Mononuclear cell (primary cell): ENCODE measurements around the gene MAF. TPM values are rescaled to one million over a fixed set of nuclear protein-coding genes. Genes with fewer than 3 reads are reported as not detected.

ENCODE experiments used
- H3K27me3 ChIP-seq: 2 replicates; pipeline ENCODE4 v1.6.0; 2011; ENCODE audit warnings: low read length, control low read depth; ENCODE audit not compliant: insufficient read depth
- H3K4me1 ChIP-seq: 2 replicates; pipeline ENCODE4 v1.5.1; 2011; ENCODE audit warnings: mild to moderate bottlenecking, low read length, control low read depth; ENCODE audit not compliant: insufficient read depth
- H3K4me3 ChIP-seq: 2 replicates; pipeline ENCODE4 v1.5.1; 2011; ENCODE audit warnings: mild to moderate bottlenecking, low read length, moderate library complexity
- H3K9me3 ChIP-seq: 2 replicates; pipeline ENCODE4 v1.5.1; 2011; ENCODE audit warnings: low read depth, mild to moderate bottlenecking, control low read depth, low read length
- total RNA-seq: library from RNA; depleted of rRNA; stranded (reverse); fragments of >200 nt; gene quantifications from one replicate; pipeline ENCODE4 v1.2.3, GENCODE V29; 2012

The MAF gene
- total RNA-seq, 1 donor = 9.1 TPM

DNA sequence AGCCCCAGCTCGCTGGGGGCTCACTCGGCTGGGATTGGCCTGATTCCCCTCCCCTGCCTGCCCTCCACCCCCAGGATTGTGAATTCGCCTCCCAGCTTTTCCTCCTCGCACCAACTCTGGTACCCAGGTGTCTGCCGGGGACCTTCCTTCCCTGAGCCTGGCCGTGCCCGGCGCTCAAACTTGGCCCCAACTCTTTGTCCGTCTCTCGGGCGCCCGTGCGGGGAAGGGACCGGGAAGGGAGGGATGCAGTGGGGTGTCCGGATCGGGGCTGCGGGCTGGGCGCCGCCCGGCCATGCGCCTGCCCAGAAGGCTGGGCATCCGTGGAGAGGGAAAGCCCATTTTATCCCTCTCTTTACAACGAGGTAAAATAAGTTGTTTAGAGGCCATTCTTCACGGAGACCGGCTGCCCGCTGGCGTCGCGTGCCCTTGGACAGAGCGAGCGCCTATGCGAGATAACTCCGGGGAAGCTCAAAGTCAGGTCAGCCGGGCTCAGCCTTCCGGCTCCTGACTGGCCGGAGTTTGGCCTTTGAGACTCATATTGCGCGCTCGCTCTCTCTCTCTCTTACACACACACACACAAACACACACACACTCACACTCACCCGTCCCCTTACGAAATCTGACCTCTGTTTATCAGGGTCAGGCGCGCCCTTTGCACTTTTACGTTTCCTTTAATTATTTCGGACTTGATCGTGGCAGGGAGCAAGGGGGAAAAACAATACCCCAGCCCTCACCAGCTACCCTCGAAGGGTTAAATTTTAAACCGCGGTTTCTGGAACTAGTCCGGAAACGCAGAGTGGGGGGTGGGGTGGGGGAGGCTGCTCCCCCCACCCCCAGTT is 774 bp upstream of the MAF start:
- Histone ChIP-seq H3K9me3 (no peaks in the 10 kb centered on the region), H3K27me3 (peaks cover 40% of the 10 kb centered on the region), H3K4me3 (peak overlapping the region; percentile 59), H3K4me1 (peaks cover 24% of the 10 kb centered on the region)

DNA sequence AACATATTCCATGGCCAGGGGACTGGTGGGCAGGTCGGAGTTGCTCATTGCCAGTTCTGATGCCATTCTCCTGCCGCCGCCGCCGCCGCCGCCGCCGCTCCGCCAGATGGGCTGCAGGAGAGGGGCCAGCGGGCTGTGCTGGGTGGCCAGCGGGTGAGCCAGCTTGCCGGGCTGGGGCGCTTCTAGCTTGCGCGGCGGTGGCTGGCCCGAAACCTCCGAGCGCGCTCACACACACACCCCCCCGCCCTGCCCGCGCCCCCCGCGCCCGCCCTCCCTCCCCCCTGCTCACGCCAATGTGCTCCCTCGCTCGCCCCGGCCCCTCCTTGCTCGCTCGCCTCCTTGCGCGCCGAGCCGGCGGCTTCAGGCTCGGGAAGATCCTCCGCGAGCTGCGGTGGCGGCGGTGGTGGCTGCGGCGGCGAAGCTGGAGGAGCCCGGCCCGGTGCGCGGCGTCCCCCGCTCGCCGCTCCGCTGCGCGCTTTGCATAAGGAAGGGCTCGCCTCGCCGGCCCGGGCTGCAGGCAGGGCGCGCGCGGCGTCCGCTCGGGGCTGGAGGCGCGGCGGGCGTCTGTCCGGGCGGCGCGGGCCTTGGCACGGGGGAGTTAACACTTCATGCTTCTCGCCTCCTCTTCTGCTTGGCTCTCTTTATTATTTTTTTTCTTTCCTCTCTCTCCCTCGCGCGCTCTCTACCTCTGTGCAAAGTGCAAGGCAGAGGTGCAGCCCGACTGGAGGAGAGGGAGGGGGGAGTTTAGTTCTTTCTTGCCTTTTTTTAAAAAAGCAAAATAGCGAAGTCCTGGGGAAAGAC is 500 bp downstream of the MAF start:
- H3K9me3 ChIP-seq = no peaks in the 10 kb centered on the region
- peaks cover 20% of the 10 kb centered on the region for H3K4me1 ChIP-seq
- peak overlapping the region; percentile 59 for H3K4me3 ChIP-seq
- H3K27me3 ChIP-seq = peaks cover 39% of the 10 kb centered on the region

DNA sequence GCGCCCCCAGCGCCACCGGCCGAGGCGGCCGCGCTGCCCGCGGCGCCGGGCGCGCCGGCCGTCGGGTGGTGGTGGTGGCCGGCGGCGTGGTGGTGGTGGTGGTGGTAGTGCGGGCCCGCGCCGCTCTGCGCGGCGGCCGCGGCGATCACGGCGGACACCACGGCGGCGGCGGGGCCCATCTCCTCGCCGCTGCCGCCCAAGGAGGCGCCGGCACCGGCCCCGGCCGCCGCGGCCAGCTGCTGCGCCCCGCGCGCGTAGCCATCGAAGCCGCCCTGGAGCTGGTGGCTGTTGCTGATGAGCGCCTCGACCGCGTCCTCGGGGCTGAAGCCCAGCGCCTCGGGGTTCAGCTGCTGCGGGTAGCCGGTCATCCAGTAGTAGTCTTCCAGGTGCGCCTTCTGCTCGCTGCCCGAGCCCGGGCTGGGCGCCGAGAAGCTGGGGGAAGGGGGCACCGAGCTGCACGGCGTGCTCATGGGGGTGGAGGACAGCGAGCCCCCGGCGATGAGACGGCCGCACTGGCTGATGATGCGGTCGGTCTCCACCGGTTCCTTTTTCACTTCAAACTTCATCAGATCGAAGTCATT is 1.2 kb downstream of the MAF start:
- Histone ChIP-seq H3K9me3 (no peaks in the 10 kb centered on the region), H3K27me3 (peaks cover 36% of the 10 kb centered on the region), H3K4me1 (peaks cover 20% of the 10 kb centered on the region), H3K4me3 (peak overlapping the region; percentile 51)

DNA sequence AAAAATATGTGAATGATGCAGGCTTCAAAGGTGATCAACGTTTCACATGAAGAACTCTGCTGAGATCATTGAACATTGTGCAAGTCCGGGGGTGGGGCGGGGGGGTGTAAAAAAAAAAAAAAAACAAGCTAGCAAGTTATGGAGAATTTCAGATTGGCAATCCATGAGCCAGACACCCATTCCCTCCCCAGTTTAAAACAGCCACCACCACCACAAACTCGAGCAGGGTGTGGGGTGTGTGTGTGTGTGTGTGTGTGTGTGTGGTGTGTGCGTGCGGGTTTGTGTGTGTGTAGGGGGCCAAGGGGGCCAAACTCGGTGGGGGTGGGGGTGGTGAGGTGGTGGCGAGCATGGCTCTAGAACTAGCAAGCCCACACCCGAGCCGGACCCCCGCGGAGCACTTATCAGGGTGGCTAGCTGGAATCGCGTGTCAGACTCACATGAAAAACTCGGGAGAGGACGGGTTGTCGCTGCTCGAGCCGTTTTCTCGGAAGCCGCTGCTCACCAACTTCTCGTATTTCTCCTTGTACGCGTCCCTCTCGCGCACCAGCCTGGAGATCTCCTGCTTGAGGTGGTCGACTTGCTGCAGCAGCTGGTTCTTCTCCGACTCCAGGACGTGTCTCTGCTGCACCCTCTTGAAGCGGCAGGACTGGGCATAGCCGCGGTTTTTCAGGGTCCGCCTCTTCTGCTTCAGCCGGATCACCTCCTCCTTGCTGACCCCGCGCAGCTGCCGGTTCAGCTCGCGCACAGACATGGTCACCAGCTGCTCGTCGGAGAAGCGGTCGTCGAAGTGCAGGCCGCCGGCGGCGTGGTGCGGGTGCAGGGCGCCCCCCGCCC is 2.0 kb downstream of the MAF start:
- H3K9me3 ChIP-seq = no peaks in the 10 kb centered on the region
- peak overlapping the region; percentile 51 for H3K4me3 ChIP-seq
- peaks cover 35% of the 10 kb centered on the region for H3K27me3 ChIP-seq
- peaks cover 20% of the 10 kb centered on the region for H3K4me1 ChIP-seq

DNA sequence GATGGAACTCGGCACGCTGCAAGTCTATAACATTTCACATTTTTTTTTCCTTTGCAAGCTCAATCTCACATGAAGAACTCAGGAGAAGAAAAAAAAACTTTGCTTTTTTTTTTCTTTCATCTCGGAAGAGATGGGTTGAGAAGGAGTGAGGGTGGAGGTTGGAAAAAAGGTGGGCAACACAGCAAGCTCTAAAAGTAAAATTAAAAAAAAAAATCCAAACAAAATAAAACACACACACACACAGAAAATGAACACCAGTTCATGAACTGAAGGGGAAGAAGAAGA is 2.5 kb downstream of the MAF start:
- H3K27me3 ChIP-seq = peaks cover 35% of the 10 kb centered on the region
- H3K4me3 ChIP-seq = peak overlapping the region; percentile 51
- no peaks in the 10 kb centered on the region for H3K9me3 ChIP-seq
- H3K4me1 ChIP-seq = peaks cover 20% of the 10 kb centered on the region

DNA sequence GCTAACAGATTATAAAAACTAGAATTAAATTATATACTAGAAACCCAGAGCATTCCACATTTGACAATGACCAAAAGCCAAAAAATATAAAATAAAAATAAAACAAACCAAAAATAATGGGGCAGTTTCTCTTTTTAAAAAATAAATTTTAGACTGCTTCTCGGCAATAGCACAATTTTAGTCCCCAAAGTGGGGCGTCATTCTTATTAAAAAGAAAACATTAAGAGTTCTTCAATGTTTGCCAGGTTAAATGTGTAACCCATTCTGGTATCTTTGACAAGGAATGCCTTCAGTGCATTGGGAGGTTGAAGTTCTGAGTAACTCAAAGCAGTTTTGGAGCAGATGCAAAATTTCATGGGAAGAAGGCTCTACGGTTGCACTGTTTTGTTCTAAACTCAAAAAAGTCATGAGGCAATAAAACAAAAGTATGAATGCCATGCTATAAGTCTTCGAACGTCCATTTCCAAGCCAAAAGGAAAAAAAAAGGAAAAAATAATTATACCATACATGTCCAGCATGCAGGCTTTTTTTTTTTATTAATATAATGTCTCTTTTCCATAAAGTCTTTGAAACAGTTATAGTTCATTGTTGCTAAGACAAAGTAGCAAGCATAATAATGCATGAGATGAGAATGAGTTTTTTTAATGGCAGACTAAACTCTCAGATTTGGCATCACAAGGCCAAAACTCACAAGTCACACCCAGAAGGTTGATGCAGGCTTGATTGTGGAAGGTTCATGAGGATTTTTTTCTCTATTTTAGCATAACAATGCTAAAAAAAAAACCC is 3.1 kb downstream of the MAF start:
- peaks cover 31% of the 10 kb centered on the region for H3K27me3 ChIP-seq
- H3K4me1 ChIP-seq = peaks cover 20% of the 10 kb centered on the region
- H3K4me3 ChIP-seq = peak overlapping the region; percentile 51
- H3K9me3 ChIP-seq = no peaks in the 10 kb centered on the region

DNA sequence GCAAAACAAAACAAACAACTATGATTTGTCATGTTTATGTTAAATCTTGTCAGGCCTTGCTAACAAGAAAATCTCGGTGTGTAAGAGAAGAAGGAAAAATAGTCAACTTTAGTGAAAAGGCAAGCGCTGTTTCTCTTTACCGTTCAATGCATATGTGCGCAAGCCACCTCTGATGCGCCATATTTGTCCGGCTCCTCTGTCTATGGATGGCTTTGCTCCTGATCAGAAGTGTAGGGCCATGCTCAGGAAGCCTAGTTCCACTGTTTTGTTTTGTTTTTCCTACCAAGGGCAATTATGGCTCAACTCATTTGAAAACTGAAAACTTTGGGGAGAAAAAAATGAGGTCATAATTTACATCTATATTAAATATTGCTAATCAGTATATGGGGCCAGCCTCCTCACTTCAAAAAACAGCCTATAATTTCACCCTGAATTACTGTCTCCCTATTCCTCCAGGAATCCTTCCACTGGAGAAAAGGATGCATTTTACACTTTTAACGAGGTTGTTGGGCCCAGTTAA is 4.5 kb downstream of the MAF start:
- peaks cover 29% of the 10 kb centered on the region for H3K27me3 ChIP-seq
- H3K4me1 ChIP-seq = peaks cover 5% of the 10 kb centered on the region
- peak overlapping the region; percentile 18 for H3K4me3 ChIP-seq
- H3K9me3 ChIP-seq = no peaks in the 10 kb centered on the region

DNA sequence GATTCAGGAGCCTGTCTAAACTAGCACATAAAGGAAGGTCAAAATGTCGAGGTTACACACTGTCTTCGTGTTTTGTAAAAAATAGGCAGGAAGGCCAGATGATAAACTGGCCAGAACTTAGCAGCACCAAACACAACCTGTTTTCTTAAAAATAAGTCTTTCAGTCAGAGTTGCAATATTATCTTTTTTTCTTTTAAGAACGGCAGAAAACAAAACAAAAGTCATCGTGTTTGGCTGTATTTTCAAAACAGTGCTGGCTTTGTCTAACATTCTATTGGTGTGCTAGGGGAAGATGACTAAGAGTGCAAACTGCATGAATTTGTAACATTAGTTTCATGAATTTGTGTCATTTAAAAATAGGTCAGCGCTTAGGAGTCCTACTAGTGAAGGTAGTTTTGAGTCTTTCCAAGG is 5.3 kb downstream of the MAF start:
- Histone ChIP-seq H3K27me3 (peaks cover 37% of the 10 kb centered on the region), H3K9me3 (no peaks in the 10 kb centered on the region), H3K4me1 (no peaks in the 10 kb centered on the region), H3K4me3 (no peak overlapping the region)

DNA sequence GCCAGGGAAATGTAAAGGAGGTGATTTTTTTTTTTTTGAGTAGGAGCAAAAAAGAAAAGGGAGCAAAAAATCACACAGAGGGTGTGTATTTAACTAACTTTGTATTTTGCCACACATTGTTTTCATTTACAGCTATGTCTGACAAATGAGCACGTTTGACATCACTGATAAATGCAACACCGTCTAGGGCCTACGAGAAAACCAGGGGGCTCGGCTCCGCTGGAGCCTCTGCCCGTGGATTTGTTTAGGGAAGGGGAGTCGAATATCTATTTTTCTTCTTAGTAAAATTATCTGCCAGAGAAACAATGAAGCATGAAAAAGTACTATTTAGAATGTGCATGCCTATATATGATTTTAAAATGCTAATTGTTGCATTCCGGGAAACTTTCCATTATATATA is 6.8 kb downstream of the MAF start:
- H3K4me1 ChIP-seq = no peaks in the 10 kb centered on the region
- no peak overlapping the region for H3K4me3 ChIP-seq

DNA sequence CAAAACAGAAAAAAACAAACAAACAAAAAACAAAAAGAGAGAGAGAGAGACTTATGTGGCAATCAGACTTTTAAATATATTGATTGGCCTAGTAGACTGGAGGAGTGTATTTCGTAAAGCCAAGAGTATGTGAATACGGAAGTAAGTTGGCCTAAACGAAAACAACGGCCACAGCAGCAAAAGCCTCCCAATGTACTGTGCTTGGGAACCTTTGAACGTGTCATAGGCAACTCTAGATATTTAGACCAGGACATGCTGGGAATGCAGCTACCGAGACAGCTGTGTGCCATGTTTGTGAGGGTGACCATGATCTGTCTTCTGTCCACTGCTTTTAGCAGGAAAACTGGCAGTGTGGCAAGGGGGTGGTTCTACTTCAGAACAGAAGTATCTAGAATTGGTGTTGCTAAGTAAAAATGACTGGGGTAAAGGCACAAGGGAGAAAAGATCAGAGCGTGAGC is 7.4 kb downstream of the MAF start:
- no peaks in the 10 kb centered on the region for H3K9me3 ChIP-seq
- H3K4me1 ChIP-seq = no peaks in the 10 kb centered on the region
- peaks cover 48% of the 10 kb centered on the region for H3K27me3 ChIP-seq
- H3K4me3 ChIP-seq = no peak overlapping the region

More for the DNA sequence above, 6.8 kb downstream of the MAF start:
- H3K9me3 ChIP-seq = no peaks in the 10 kb centered on the region
- peaks cover 49% of the 10 kb centered on the region for H3K27me3 ChIP-seq

DNA sequence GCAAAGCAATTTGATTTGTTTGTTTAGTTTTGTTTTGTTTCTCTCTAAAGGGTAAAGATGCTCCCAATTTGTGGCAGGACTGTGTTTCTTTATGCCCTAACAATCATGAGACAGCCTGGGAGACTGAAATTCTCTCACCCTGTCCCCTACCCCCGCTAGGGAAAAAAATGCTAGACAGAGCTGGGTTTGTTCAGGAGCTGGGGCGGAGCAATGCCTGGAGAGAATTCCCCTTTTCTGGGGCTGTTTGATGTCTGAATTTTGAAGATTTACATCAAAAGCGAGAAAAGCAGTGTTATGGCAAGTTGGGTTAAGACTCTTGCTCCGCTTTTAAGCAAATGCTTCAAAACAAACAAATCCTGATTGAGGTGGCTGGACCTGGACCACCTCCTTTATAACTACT is 8.4 kb downstream of the MAF start:
- no peak overlapping the region for H3K4me3 ChIP-seq
- H3K9me3 ChIP-seq = no peaks in the 10 kb centered on the region
- peaks cover 45% of the 10 kb centered on the region for H3K27me3 ChIP-seq
- no peaks in the 10 kb centered on the region for H3K4me1 ChIP-seq

DNA sequence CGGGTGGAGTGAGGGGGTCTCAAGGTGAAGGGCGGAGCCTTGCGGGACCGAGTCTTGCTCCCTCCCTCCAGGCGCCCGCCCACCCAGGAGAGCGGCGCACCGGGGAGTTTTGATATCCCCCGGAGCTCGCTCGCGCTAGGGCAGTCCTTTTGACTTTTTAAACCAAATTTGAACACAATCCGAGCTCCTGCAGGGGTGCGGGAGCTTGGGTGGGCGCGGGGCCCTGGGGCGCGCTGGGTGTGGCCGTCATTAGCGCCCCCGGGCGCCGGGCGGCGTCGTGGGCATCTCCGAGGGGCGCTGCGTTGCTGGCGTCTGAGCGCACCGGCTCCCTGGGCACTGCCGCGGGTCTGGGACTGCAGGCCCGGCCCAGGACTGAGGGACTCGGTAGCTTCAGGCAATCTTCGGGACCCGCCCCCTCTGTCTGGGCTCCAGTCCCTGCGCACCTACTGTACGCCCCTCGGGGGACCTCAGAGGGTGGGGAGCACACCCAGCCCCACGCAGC is 10.9 kb downstream of the MAF start:
- Histone ChIP-seq H3K27me3 (peaks cover 35% of the 10 kb centered on the region), H3K9me3 (no peaks in the 10 kb centered on the region), H3K4me1 (no peaks in the 10 kb centered on the region), H3K4me3 (no peak overlapping the region)

DNA sequence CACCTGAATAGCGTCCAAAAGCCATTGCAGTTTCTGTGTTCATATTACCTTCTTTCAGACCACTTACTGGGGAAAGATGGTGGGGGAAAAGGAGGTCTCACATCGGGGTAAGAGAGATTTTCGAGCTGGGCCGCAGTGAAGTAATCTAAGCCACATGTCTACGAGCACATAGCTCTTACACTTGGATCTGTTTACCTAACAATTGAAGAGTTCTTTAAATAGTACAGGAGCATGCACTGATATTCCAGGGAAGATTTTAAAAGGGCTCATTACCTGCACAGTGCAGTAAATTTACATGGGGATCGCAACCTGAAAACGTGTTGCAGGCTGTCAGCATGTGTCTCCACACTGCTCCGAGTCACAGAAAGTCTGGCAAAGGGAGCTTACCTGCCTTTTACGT is 12.6 kb downstream of the MAF start:
- Histone ChIP-seq H3K4me3 (no peak overlapping the region), H3K27me3 (peaks cover 35% of the 10 kb centered on the region), H3K4me1 (no peaks in the 10 kb centered on the region), H3K9me3 (no peaks in the 10 kb centered on the region)

DNA sequence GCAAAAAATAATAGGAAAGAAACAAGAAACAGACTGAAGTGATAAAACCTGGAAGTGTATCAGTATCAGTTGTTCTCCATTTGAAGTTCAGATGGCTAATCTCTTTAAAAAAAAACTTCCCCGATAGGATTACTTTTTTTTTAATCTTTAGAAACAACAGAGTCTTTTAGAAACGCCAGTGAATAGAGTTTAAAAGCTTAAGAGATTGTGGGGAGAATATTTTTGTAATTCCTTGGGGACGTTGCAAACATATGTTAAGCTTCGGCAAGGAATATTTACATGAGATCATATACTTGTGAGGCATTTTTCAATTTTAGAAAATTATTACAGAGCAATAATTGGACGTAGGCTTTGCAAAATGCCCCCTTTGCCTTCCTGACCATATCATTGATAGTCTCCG is 13.2 kb downstream of the MAF start:
- H3K27me3 ChIP-seq = peaks cover 35% of the 10 kb centered on the region
- no peaks in the 10 kb centered on the region for H3K4me1 ChIP-seq
- no peak overlapping the region for H3K4me3 ChIP-seq
- no peaks in the 10 kb centered on the region for H3K9me3 ChIP-seq
